Upper lobe of right lung (tissue), 1 donor: ENCODE data around the gene RNF17. TPM values are rescaled to one million over a fixed set of nuclear protein-coding genes. Genes with fewer than 3 reads are reported as not detected.

Source experiments
- ATAC-seq: fragments of 200-7000 bp; cut with Tn5 transposase; one replicate; pipeline ENCODE4 v1.9.1; 2020; ENCODE audit warnings: mild to moderate bottlenecking, moderate library complexity
- DNase-seq: peaks from one replicate; pipeline ENCODE4 v3.0.0-alpha.2; 2020
- H3K27ac ChIP-seq: fragments of 200-600 bp; one replicate; pipeline ENCODE4 v1.8.0; 2022
- H3K27me3 ChIP-seq: fragments of 200-600 bp; one replicate; pipeline ENCODE4 v1.8.0; 2022; ENCODE audit warnings: mild to moderate bottlenecking
- H3K36me3 ChIP-seq: fragments of 200-600 bp; one replicate; pipeline ENCODE4 v1.8.0; 2022
- H3K4me1 ChIP-seq: fragments of 200-600 bp; one replicate; pipeline ENCODE4 v1.8.0; 2022
- H3K4me3 ChIP-seq: fragments of 200-600 bp; one replicate; pipeline ENCODE4 v1.8.0; 2022; ENCODE audit warnings: mild to moderate bottlenecking
- H3K9me3 ChIP-seq: fragments of 200-600 bp; one replicate; pipeline ENCODE4 v1.8.0; 2022
- intact Hi-C: fragments of 100-400 bp; cut with DNase I; formaldehyde crosslinking; loops from one replicate; pipeline ENCODE4 v1.11.0; 2022
- total RNA-seq: library from RNA; stranded (reverse); fragmentation: NEBNext Ultra II Directional; extraction: Animal tissue kit (Norgen Biotek cat#: 25700); gene quantifications from one replicate; pipeline ENCODE4 v1.2.1, GENCODE V29; 2021
- TF ChIP-seq, protein P1 (sequence below): fragments of 200-600 bp; IDR thresholded peaks from one replicate; pipeline ENCODE4 v1.8.0; 2022; ENCODE audit warnings: antibody characterized with exemption
- donor health status: DM: no; HTN: yes; CAD: no; lungs with severe emphysema.

RNF17 gene
- total RNA-seq, 1 donor from 2014 or later = not detected

DNA sequence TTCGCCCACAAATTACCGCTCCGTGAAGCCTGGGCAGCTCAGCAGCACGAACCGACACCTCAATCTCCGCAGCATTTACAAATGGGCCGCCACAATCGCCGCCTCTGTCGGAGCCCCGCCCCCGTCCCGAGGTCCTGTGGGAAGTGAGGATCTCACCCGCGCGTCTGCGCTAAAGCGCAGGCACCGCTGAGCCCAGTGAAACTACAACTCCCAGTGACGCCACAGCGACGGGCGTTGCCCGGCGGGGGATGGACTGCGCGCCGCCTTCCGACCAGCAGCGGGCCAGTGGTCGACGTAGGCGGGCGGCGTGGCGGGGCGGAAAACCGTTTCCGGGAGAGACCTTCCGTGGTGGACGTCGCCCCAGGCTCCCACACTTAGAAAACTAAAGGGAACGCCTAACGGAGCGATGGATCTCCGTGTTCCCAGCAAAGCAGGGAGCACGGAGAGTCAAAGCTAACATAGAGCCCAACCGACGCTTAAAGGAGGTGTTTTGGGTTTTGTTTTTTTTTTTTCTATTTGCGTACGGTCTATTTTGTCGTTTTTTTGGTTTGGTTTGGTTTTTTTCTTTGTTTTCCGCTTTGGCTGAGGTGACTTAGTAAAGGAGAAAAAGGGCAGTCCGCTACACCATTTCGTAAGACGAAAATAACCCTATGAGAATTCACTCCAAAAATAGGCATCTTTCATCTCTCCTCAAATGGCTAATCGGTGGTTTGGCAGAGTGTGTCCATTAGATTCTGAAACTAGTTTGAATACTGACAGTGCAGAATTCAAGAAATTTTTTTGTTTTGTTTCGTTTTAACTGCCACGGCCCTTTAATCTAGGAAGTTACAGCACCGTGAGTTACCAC is 159.0 kb downstream of the RNF17 start:
- ATAC-seq = peak; percentile 100
- TF ChIP-seq, protein P1, sequence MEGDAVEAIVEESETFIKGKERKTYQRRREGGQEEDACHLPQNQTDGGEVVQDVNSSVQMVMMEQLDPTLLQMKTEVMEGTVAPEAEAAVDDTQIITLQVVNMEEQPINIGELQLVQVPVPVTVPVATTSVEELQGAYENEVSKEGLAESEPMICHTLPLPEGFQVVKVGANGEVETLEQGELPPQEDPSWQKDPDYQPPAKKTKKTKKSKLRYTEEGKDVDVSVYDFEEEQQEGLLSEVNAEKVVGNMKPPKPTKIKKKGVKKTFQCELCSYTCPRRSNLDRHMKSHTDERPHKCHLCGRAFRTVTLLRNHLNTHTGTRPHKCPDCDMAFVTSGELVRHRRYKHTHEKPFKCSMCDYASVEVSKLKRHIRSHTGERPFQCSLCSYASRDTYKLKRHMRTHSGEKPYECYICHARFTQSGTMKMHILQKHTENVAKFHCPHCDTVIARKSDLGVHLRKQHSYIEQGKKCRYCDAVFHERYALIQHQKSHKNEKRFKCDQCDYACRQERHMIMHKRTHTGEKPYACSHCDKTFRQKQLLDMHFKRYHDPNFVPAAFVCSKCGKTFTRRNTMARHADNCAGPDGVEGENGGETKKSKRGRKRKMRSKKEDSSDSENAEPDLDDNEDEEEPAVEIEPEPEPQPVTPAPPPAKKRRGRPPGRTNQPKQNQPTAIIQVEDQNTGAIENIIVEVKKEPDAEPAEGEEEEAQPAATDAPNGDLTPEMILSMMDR = peak; percentile 18
- Histone ChIP-seq H3K4me1 (peaks cover 6% of the 10 kb centered on the region), H3K27ac (peak overlapping the region; percentile 98), H3K9me3 (no peaks in the 10 kb centered on the region), H3K4me3 (peak overlapping the region; percentile 95), H3K36me3 (no peaks in the 10 kb centered on the region), H3K27me3 (no peaks in the 10 kb centered on the region)
- peak; percentile 99 for DNase-seq
- intact Hi-C loops = no loop called here

DNA sequence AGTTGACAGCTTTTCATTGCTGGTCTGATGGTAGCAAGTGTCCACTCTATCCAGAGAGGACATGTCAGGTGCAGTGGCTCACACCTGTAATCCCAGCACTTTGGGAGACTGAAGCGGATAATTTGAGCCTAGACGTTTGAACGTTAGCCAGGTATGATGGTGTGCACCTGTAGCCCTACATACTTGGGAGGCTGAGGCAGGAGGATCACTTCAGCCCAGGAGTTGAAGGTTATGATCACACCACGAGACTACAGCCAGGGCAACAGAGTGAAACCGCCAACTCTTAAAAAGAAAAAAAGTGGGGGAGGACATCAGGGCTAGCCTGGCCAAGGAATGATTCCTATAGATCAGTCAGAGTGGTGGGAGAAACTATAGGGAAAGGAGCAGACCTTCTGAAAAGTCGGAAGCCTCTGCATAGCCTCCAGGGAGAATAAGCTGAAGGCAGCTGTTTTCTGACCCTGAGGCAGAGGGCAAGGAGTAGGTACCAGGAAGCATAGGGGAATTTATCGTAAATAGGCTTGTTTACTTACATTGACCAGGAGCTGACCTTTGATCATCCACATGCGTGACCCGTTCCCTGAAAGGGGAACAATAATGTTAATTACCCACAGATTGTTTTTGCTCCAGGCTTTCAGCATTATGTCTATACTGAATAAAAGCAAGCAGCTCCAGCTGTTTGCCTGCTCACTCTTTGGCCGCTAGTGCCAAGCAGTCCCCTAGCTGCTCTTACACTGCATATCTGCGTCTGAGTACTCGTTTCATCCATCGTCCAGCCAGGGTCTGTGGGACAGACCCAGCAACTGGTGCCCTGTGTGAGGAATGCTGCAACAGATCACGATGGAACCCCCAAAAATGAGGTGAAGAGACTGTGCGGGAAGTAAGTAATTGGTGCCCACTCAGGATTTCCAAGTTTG is 161.6 kb downstream of the RNF17 start:
- TF ChIP-seq, protein P1 = no peak
- Histone ChIP-seq H3K4me1 (peaks cover 6% of the 10 kb centered on the region), H3K27me3 (peaks cover 8% of the 10 kb centered on the region), H3K9me3 (no peaks in the 10 kb centered on the region), H3K27ac (no peak overlapping the region), H3K4me3 (no peak overlapping the region), H3K36me3 (no peaks in the 10 kb centered on the region)
- no peak for ATAC-seq
- no peak for DNase-seq
- intact Hi-C loops = no loop called here

DNA sequence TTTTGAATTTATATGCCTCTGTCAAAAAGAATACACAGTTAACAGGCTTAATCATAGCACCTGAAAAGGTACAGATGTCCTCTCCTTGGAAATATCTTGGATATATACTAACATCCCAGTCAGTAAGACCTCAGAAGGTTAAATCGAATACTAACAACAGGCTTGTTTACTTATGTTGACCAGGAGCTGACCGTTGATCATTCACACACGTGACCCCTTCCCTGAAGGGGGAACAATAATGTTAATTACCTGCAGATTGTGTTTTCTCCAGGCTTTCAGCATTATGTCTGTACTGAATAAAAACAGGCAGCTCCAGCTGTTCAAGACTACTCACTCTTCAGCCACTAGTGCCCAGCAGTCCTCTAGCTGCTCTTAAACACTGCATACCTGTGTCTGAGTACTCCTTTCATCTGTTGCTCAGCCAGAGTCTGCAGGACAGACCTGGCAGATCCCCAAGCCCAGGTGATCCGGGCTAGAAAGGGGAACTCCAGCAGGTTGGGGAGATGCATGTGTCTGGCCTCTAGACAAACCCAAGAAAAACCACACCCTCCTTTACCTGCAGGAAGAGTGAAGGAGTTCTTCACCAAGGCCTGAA is 163.9 kb downstream of the RNF17 start:
- peaks cover 25% of the 10 kb centered on the region for H3K27me3 ChIP-seq
- no peak overlapping the region for H3K4me3 ChIP-seq
- no peaks in the 10 kb centered on the region for H3K4me1 ChIP-seq
- TF ChIP-seq, protein P1 = no peak
- intact Hi-C loops = no loop called here
- no peak for ATAC-seq
- DNase-seq = no peak
- no peaks in the 10 kb centered on the region for H3K36me3 ChIP-seq
- H3K27ac ChIP-seq = no peak overlapping the region
- H3K9me3 ChIP-seq = no peaks in the 10 kb centered on the region

DNA sequence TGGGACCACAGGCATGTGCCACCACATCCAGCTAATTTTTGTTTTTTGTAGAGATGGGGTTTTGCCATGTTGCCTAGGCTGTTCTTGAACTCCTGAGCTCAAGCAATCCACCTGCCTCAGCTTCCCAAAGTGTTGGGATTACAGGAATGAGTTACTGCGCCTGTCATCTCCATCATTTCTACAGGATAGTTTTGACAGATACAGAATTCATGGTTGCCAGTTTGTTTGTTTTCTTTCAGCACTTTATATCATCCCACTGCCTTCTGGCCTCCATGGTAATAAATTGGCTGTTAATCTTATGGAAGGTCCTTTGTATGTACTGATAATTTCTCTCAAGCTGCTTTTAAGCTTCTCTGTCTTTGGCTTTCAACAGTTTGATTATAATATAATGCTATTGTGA is 165.2 kb downstream of the RNF17 start:
- no peaks in the 10 kb centered on the region for H3K4me1 ChIP-seq
- no peak for ATAC-seq

More for the DNA sequence above, 165.2 kb downstream of the RNF17 start:
- Histone ChIP-seq H3K4me3 (no peak overlapping the region), H3K27ac (no peak overlapping the region), H3K9me3 (no peaks in the 10 kb centered on the region), H3K36me3 (no peaks in the 10 kb centered on the region), H3K27me3 (peaks cover 25% of the 10 kb centered on the region)
- no peak for DNase-seq
- TF ChIP-seq, protein P1 = no peak
- intact Hi-C loops = no loop called here

Other genes with a start within 250 kb of the RNF17 start
- gene ATP12A, start 83.8 kb upstream of the RNF17 start, total RNA-seq = not detected